Activated naive CD8-positive, alpha-beta T cell treated with anti-CD3 and anti-CD28 coated beads, Interleukin-2, amount 50 U/mL, for 24 hours (primary cell): ENCODE results near the gene ZNF385D.

Experiments used
- ATAC-seq: fragments of 150-1000 bp; cut with Tn5 transposase; one replicate; pipeline ENCODE4 v1.10.0; 2021
- DNase-seq: peaks from one replicate; pipeline ENCODE4 v3.0.0; 2021
- H3K27ac Mint-ChIP-seq: one replicate; pipeline ENCODE4 v1.8.0; 2021; ENCODE audit warnings: mild to moderate bottlenecking, mixed read lengths
- H3K27me3 Mint-ChIP-seq: one replicate; pipeline ENCODE4 v1.8.0; 2021; ENCODE audit warnings: mixed read lengths
- H3K36me3 Mint-ChIP-seq: one replicate; pipeline ENCODE4 v1.8.0; 2021; ENCODE audit warnings: low read depth, mixed read lengths
- H3K4me1 Mint-ChIP-seq: one replicate; pipeline ENCODE4 v1.8.0; 2021; ENCODE audit warnings: mixed read lengths
- H3K4me3 Mint-ChIP-seq: one replicate; pipeline ENCODE4 v1.8.0; 2021; ENCODE audit warnings: mild to moderate bottlenecking, moderate library complexity, mixed read lengths
- H3K9me3 Mint-ChIP-seq: one replicate; pipeline ENCODE4 v1.8.0; 2021; ENCODE audit warnings: mixed read lengths

The ZNF385D gene

GRCh38 chr3:21377071-21377769 is 373.8 kb downstream of the ZNF385D start:
- Mint-ChIP-seq H3K9me3 (no peaks in the 10 kb centered on the region), H3K27me3 (no peaks in the 10 kb centered on the region)

GRCh38 chr3:21372316-21372715 is 378.7 kb downstream of the ZNF385D start:
- ATAC-seq = no peak
- DNase-seq = no peak
- no peak overlapping the region for H3K27ac Mint-ChIP-seq
- H3K36me3 Mint-ChIP-seq = no peaks in the 10 kb centered on the region
- H3K9me3 Mint-ChIP-seq = peaks cover 6% of the 10 kb centered on the region
- no peaks in the 10 kb centered on the region for H3K27me3 Mint-ChIP-seq
- no peaks in the 10 kb centered on the region for H3K4me1 Mint-ChIP-seq
- no peak overlapping the region for H3K4me3 Mint-ChIP-seq

More at GRCh38 chr3:21377071-21377769, 373.8 kb downstream of the ZNF385D start:
- H3K4me1 Mint-ChIP-seq = no peaks in the 10 kb centered on the region
- no peak for ATAC-seq
- H3K36me3 Mint-ChIP-seq = no peaks in the 10 kb centered on the region
- H3K27ac Mint-ChIP-seq = no peak overlapping the region
- no peak overlapping the region for H3K4me3 Mint-ChIP-seq
- no peak for DNase-seq
